Rectal smooth muscle tissue (tissue), 1 donor: ENCODE data around the gene NTPCR.

Experiments
- H3K27ac ChIP-seq: one replicate; pipeline ENCODE4 v1.7.0; 2013; ENCODE audit warnings: low read depth, low read length, inconsistent platforms
- H3K27me3 ChIP-seq: one replicate; pipeline ENCODE4 v1.7.0; 2013; ENCODE audit warnings: low read length; ENCODE audit not compliant: control insufficient read depth, insufficient read depth
- H3K36me3 ChIP-seq: one replicate; pipeline ENCODE4 v1.7.0; 2013; ENCODE audit warnings: low read length; ENCODE audit not compliant: control insufficient read depth, insufficient read depth
- H3K4me1 ChIP-seq: one replicate; pipeline ENCODE4 v1.7.0; 2013; ENCODE audit warnings: low read length; ENCODE audit not compliant: control insufficient read depth, insufficient read depth
- H3K4me3 ChIP-seq: one replicate; pipeline ENCODE4 v1.7.0; 2013; ENCODE audit warnings: low read length
- H3K9ac ChIP-seq: one replicate; pipeline ENCODE4 v1.7.0; 2013; ENCODE audit warnings: low read length

NTPCR gene

GRCh38 chr1:232983817-232984567, 33.6 kb downstream of the NTPCR start:
- H3K4me1 ChIP-seq: no peaks in the 10 kb centered on the region
- no peak overlapping the region for H3K9ac ChIP-seq
- no peak overlapping the region for H3K27ac ChIP-seq
- H3K36me3 ChIP-seq: no peaks in the 10 kb centered on the region
- no peaks in the 10 kb centered on the region for H3K27me3 ChIP-seq
- no peak overlapping the region for H3K4me3 ChIP-seq

- no peak overlapping the region for H3K27ac ChIP-seq
- no peaks in the 10 kb centered on the region for H3K36me3 ChIP-seq
- no peaks in the 10 kb centered on the region for H3K4me1 ChIP-seq
- no peaks in the 10 kb centered on the region for H3K27me3 ChIP-seq
- no peak overlapping the region for H3K4me3 ChIP-seq
- H3K9ac ChIP-seq: no peak overlapping the region
Measured at GRCh38 chr1:232984577-232985425, 34.4 kb downstream of the NTPCR start.

- H3K9ac ChIP-seq: no peak overlapping the region
- H3K27me3 ChIP-seq: no peaks in the 10 kb centered on the region
- H3K4me3 ChIP-seq: no peak overlapping the region
- H3K36me3 ChIP-seq: no peaks in the 10 kb centered on the region
- no peak overlapping the region for H3K27ac ChIP-seq
- no peaks in the 10 kb centered on the region for H3K4me1 ChIP-seq
Measured at GRCh38 chr1:232985882-232986526, 35.6 kb downstream of the NTPCR start.

GRCh38 chr1:232986527-232986922, 36.1 kb downstream of the NTPCR start:
- Histone ChIP-seq H3K9ac (no peak overlapping the region), H3K27ac (no peak overlapping the region), H3K36me3 (no peaks in the 10 kb centered on the region), H3K27me3 (no peaks in the 10 kb centered on the region), H3K4me1 (no peaks in the 10 kb centered on the region), H3K4me3 (no peak overlapping the region)

- Histone ChIP-seq H3K4me3 (no peak overlapping the region), H3K4me1 (no peaks in the 10 kb centered on the region), H3K36me3 (no peaks in the 10 kb centered on the region), H3K27ac (no peak overlapping the region), H3K27me3 (no peaks in the 10 kb centered on the region), H3K9ac (no peak overlapping the region)
Measured at GRCh38 chr1:232987046-232987773, 36.8 kb downstream of the NTPCR start.

GRCh38 chr1:232987774-232988140, 37.3 kb downstream of the NTPCR start:
- H3K27me3 ChIP-seq: no peaks in the 10 kb centered on the region
- no peaks in the 10 kb centered on the region for H3K4me1 ChIP-seq
- no peak overlapping the region for H3K9ac ChIP-seq
- no peak overlapping the region for H3K4me3 ChIP-seq
- H3K36me3 ChIP-seq: no peaks in the 10 kb centered on the region
- no peak overlapping the region for H3K27ac ChIP-seq

GRCh38 chr1:232988572-232989040, 38.2 kb downstream of the NTPCR start:
- H3K36me3 ChIP-seq: no peaks in the 10 kb centered on the region

GRCh38 chr1:232990176-232991128, 40.0 kb downstream of the NTPCR start:
- Histone ChIP-seq H3K27me3 (no peaks in the 10 kb centered on the region), H3K27ac (no peak overlapping the region), H3K4me3 (no peak overlapping the region), H3K4me1 (no peaks in the 10 kb centered on the region), H3K36me3 (no peaks in the 10 kb centered on the region), H3K9ac (no peak overlapping the region)

More at GRCh38 chr1:232988572-232989040, 38.2 kb downstream of the NTPCR start:
- H3K27ac ChIP-seq: no peak overlapping the region
- H3K4me1 ChIP-seq: no peaks in the 10 kb centered on the region
- H3K9ac ChIP-seq: no peak overlapping the region
- no peak overlapping the region for H3K4me3 ChIP-seq
- H3K27me3 ChIP-seq: no peaks in the 10 kb centered on the region

- H3K4me3 ChIP-seq: no peak overlapping the region
- H3K36me3 ChIP-seq: no peaks in the 10 kb centered on the region
- H3K9ac ChIP-seq: no peak overlapping the region
- H3K4me1 ChIP-seq: no peaks in the 10 kb centered on the region
- H3K27ac ChIP-seq: no peak overlapping the region
- no peaks in the 10 kb centered on the region for H3K27me3 ChIP-seq
Measured at GRCh38 chr1:232991238-232991637, 40.8 kb downstream of the NTPCR start.

GRCh38 chr1:232992227-232992626, 41.8 kb downstream of the NTPCR start:
- H3K36me3 ChIP-seq: no peaks in the 10 kb centered on the region
- no peaks in the 10 kb centered on the region for H3K27me3 ChIP-seq

GRCh38 chr1:232993555-232993954, 43.1 kb downstream of the NTPCR start:
- H3K27ac ChIP-seq: no peak overlapping the region
- no peaks in the 10 kb centered on the region for H3K36me3 ChIP-seq
- no peak overlapping the region for H3K4me3 ChIP-seq
- no peak overlapping the region for H3K9ac ChIP-seq
- no peaks in the 10 kb centered on the region for H3K27me3 ChIP-seq
- H3K4me1 ChIP-seq: no peaks in the 10 kb centered on the region

More at GRCh38 chr1:232992227-232992626, 41.8 kb downstream of the NTPCR start:
- Histone ChIP-seq H3K9ac (no peak overlapping the region), H3K4me1 (no peaks in the 10 kb centered on the region), H3K4me3 (no peak overlapping the region), H3K27ac (no peak overlapping the region)
